Inflammatory macrophage treated with lipopolysaccharide for 1 hour (primary cell): ENCODE results near the gene ATP5PO.

Source experiments
- DNase-seq, 2 donors: peaks; one replicate each; pipeline ENCODE4 v3.0.0-alpha.2; 2020 to 2022

ATP5PO gene, protein sequence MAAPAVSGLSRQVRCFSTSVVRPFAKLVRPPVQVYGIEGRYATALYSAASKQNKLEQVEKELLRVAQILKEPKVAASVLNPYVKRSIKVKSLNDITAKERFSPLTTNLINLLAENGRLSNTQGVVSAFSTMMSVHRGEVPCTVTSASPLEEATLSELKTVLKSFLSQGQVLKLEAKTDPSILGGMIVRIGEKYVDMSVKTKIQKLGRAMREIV

DNA sequence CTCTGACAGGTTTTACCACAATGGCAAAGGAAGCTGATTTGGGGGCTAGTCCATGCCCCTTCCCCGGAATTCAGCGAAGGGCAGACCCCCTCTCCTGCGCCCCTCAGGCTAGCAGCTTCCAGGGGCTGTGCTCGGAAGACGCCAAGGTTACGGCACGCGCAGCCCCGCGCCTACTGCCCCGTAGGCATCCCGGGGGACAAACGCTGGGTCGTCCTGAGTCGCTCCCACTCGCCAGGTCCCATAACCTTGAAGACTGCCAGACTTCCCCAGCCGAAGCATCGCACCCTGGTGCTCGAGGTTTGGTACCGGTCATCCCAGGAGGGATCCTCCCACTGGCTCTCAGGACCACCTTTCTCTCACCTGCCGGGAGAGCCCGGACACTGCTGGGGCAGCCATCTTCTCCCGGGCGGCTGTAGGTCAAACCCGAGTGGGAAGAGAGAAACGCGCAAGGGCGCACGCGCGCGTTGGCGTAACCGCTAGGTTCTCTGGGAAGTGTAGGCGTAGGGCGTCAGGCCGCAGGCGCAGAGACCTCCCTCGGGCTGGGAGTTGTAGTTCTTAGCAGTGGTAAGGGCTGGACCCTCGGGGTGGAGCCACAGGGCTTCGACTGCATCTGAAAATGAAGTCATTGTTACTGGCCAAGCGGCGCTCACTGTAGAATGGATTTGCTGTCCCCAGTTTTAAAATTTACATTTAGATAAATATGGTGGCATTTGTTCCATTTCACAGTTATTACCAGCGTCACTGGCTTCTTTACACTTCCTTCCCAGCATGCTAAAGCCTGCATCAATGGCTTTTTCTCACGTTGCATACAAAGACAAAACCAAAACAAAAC is at the start of gene ATP5PO:
ATP5PO (minus strand) TSS at position 437 of the 832 bp plus-strand sequence; CDS start at position 396, 41 bp downstream.
- DNase-seq = peak; percentile 99

DNA sequence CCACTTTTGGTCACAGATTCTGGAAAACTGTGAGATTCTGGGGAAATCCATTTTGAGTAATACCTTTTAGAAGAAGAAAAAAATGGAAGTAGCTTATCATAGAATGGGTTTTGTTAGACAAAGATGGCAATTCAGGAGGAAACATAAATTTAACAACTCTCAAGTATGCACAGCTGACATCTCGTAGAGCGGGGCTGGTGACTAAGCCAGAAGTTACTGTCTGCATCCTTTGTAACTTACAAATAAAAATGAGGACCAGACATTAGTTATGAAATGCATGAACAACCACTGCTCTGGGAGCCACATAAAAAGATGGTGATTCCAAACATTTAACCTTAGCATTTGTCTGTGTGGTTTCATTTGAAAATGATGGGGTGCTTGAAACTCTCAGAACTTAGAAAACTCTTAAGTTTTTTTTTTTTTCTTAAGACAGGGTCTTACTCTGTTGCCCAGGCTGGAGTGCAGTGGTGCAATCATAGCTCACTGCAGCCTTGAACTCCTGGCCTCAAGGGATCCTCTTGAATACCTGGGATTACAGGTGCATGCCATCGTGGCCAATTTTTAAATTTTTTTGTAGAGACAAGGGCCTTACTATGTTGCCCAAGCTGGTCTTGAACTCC is 49.2 kb upstream of the ATP5PO start:
- peak in 1 of 2 donors; percentile 26 for DNase-seq

DNA sequence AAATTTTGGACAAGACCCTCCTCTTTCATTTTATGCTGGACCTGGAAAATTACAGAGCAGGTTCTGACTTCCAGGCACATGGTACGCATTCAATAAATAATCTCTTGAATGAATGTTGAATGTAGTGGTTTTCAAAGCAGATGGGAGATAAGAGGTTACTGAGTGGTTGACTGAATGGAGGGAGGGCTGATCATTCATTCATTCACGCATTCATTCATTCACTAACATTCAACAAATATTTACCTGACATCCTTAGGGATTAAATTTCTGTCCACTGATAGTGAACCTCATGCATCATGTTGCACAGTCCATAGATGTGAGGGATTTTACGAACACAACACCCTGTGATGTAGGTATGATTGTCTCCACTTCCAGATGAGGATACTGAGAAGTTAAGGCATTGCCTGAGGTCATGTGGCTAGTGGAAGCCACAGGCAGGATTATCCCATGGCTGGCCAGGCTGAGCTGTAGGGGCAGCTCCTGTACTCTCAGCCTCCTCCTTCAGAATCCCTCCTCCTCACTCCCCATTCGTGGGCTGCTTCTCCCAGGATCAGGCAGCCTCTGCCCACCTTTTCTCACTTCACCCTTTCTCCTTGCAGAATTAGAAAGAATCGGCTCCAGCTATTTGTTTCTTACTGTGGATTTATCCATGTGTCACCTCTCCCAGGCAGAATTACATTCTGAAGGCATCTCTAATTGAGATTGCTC is 48.4 kb upstream of the ATP5PO start:
- DNase-seq = no peak

DNA sequence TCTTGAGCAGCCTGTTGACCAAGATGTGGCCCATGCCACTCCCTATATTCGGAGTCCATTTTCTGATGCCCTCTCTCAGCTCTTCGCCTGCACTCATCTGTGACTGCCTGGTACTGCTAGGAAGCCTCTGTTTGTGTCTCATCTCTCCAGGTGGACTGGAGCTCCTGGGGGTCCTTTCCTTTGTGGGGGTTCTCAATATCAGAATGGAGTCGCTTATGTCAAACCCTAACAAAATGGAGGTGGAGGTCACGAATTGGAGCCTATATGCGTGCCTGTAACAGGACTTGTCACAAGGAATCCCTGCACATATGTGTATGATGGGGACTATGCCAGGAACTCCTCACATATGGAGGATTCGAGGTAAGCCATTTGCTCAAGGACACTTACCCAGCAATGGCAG is 46.7 kb upstream of the ATP5PO start:
- no peak for DNase-seq

DNA sequence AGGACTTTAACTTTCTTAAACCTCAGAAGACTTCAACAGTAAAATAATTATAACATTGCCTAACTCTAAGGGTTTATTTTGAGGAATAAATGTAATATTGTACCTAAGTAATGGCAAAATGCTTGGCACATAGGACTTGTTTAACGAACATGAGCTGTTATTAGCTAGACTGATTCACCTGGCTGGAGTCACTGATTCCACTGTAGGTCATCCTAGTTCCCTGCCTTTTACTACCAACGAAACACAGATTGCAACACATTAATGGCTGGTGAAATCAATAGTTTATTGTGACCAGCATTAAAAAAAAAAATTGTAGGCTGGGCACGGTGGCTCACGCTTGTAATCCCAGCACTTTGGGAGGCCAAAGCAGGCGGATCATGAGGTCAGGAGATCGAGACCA is 45.5 kb upstream of the ATP5PO start:
- no peak for DNase-seq

DNA sequence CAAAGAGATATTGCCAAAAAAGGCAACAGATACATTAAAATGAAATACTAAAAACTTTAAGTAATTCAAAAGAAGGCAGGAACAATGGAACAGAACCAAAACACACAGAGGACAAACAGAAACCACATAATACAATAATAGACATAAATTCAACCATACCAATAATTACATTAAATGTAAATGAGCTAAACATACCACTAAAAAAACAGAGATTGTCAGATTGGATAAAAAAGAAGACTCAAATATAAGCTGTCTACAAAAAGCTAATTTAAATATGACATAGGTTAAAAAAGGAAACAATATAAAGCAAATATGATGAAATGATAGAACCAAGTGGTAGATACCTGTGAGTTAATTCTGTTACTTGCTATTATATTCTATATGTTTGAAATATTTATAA is 44.1 kb upstream of the ATP5PO start:
- no peak for DNase-seq

DNA sequence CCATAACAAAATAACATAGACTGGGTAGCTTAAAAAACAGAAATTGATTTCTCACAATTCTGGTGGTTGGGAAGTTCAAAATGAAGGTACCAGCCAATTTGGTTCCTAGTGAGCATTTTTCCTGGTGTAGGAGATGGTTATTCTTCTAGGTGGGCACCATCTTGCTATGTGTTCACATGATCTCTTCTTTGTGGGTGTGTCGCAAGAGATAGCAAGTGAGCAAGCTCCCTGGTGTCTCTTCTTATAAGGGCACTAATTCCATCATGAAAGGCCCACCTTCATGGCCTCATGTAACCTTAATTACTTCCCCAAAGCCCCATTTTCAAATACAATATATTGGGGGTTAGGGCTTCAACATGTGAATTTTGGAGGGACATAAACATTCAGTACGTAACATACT is 38.8 kb upstream of the ATP5PO start:
- DNase-seq = no peak

DNA sequence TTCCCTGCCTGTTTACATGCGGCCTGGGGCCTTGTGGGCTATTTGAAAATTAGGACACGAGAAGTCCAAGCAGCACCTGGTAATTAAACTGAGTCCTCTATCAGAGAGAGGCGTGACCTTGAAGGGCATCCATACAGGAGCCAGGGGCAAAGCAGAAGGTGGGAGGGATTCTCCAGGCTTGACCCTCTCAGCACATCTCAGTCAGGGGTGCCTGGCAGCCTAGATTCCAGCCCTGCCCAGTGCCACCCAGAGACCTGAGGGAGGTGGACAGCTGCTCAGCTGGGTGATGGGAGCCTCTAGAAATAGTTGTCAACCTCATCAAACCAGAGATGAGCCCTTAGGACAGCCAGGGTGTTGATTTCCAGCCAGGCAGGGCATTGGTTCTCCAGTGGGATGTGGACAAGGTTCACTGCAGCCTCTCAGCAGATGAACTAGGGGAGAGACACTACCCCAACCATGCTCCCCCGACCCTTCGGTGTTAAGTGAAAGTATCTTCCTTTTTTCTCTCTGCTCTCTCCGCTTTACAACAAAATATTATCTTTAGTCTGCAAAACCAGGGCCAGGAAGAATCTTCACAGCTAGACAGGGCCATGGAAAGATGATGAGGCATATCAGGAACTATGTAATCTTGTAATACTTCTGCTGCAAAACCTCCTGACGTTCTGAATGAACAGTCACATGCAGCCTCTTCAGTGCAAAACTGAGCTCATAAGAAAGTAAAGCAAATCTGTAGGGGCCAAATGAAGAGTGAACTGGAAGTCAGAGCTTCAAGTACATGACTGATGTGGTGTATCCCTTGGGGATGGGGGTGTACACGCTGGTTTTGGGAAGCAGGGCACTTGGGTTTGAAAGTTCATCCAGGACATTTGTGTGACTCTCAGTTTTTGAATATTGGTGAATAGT is 35.9 kb upstream of the ATP5PO start:
- DNase-seq = peak; percentile 58 to 81

DNA sequence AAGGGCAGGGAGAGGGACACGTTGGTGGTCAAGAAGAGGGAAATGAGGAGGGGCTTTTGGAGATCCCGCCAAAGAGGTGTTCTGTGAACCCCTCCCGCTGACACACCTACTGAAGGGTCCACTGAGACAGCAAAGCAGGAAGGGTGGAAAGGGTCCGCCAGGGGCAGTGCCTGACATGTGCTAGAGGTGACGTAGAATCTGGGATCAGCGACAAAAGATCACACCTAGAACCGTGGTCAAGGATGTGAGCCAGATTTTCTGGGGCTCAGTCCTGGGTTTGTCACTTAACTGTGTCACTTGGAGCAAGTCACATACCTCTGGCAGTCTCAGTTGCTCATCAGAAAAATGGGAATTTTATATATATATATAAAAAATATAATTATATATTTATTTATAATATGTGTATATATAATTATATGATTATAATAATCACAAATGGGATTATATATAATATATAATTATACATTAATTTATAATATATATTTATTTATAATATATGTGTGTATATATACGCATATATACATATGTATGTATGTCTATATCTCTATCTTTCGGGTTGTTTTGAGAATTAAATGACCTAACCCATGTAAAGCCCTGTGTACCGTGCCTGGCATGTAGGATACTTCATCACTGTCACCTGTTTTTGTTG is 35.0 kb upstream of the ATP5PO start:
- no peak for DNase-seq

DNA sequence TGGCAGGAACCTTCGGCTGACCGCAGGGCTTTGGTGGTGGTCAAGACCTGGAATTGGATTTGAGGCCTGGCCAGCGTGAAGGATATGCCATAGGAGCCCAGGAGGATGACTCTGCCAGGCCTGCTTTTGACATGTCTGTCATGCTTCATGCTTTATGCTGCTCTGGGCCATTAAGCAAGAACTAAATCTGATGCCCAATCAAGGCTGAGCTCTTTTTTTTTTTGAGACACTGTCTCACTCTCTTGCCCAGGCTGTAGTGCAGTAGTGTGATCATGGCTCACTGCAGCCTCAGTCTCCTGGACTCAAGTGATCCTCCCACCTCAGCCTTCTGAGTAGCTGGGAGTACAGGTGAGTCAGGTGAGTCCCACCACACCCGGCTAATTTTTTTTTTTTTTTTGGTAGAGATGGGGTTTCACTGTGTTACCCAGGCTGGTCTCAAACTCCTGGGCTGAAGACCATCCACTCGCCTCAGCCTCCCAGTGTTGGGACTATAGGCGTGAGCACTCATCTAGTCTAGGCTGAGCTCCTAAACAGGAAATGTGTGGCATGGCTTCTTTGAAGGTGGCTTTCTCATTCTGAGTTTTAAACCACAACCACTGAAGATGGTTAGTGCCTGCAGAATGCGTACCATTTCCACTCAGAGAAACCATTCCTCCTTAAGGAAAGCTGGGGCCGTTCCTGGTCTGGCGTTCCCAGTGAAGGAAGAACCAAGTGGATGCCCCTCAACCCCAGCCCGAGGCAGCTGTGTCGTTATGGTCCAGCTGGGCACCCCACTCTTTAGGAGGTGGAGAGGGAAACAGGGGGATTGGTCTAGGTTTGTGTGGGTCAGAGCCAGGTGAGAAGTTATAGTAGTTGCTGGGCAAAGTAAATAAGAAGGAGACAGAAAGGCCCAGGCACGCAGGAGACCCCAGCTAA is 34.2 kb upstream of the ATP5PO start:
- DNase-seq = no peak

DNA sequence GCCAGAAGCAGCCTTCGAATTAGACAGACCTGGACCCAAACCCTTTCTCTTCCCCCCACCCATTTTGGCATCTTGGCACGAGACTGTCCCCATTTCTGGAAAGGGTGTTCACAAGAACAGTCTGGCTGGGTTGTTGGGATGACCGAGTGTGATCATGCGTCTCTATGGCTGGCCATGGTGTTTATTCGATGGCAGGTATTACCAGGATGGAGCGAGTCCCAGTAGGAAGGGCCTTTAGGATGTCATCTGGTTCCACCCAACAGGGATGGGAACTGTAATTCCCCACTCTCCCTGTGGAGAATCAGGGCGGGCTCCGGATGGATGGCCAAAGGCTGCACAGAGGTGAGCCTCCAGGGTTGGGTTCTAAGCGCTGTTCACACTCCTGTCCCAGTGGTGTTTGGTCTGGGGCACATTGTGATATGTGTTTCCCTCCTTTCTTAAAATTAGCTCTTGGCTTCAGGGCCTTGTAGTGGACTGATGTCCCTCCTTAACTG is 33.4 kb upstream of the ATP5PO start:
- no peak for DNase-seq

DNA sequence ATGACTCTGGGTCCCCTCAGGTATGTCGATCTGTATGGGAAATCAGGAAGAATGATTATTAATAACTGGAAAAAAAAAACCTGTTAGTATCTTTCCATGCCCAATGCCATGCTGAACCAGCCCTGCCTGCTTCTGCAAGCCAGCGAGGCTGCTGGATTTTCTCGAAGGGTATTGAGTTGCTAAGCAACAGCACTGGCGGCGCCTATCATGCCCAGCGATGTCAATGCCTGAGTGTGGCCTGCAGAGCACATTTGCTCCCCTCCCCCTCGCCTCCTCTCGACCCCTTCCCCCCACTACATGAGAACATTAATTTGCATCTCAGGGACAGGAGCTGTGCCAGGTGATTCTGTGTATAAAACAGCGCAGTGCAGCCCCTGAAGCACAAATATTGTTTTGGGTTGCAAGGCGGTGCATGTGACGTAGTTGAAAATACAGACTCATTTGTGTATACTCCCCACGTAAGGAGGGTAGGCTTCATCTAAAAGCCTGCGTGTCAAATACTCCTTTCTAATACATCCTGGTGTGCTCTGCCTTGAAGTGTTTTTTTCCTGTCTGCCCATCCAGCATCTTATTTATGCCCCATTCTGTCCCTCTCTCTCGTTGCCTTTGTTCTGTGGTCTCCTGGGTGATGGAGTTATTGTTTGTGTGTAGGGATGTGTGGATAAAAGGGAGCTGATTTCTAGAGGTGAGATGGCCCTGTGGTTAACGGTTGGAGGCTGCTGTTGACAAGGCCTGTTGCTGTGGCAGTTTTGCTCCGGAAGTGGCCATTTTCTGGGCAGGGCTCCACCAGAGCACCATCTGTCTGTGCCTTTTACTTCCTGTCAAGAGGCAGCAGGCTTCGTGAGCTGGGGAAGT is 32.7 kb upstream of the ATP5PO start:
- DNase-seq = no peak

DNA sequence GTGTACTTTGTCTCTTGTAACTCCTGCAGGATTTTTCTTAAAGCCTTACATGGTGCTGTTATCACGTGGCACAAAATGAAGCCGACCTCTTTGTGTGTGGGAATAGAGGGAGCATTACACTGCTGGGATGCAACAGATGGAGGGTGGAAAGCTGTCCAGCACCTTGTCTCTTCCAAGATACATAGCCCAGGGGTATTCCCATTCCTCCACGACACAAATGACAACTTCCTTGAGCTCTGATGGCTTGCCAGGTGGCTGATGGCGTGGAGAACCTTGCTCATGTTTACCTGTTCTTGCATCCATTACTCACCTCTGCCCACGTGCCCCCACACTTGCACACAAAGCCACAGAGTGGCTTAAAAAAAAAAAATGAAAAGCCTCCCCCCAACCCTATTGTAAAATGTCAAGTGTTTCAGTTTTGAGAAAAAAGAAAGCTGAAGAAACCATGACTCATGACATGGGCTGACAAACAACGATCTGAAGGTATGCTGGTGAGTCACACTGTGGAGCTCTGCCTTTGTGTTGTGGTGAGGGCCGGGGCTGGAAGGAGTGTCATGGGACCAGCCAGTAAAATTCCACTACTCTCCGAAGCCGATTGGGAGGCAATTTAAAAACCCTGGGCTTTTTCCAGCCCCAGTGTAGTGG is 32.0 kb upstream of the ATP5PO start:
- DNase-seq = peak; percentile 87 to 97

DNA sequence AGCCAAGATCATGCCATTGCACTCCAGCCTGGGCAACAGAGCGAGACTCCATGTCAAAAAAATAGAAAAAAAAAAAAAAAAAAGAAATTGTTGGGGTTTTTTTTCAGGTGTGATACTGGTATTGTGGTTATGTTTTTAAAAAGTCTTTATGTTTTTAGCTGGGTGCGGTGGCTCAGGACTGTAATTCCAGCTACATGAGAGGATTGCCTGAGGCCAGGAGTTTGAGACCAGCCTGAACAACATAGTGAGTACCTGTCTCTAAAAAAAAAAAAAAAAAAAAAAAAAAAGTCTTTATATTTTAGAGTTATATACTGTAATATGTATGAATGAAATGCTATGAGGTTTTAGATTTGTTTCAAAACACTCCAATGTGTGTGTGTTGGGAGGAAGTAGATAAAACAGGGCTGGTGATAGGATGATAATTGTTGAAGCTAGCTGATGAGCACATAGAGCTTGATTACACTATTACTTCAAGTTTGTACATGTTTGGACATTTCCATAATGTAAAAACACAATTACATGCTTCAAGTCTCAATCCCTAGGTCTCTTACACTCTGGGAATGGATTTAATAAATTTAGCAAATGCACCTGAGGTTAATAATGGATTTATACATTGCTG is 30.2 kb upstream of the ATP5PO start:
- DNase-seq = peak in 1 of 2 donors; percentile 65

DNA sequence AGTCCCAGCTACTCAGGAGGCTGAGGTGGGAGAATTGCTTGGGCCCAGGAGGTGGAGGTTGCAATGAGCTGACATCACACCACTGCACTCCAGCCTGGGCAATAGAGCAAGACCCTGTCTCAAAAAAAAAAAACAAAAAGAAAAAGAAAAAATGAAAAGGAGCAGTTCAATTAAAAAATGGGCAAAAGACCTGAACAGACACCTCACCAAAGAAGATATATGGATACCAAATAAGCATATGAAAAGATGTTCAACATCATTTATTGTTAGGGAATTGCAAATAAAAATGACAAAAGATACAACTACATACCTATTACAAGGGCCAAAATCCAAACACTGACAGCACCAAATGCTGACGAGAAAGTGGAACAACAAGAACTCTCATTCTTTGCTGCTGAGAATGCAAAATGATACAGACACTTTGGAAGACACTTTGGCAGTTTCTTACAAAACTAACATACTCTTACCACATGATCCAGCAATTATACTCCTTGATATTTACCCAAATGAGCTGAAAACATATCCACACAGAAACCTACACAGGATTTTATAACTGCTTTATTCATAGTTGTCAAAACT is 28.7 kb upstream of the ATP5PO start:
- DNase-seq = no peak

DNA sequence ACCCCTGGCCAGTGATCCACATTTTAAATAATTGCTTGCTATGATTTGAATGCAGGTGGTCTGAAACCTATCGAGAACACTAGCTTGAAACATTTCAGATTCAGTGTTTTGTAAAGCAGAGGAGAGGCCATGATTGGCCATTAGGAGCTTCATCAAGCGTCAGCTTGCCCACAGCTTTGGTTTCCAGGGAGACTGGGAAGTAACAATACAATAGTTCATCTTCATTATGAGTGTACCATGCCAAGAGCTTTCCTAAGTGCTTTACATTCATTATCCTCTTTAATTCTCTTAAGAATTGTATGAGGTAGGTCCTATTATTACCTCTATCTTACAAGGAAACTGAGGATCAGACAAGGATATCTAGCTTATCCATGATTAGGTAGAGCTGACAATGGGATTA is 27.7 kb upstream of the ATP5PO start:
- DNase-seq = no peak

DNA sequence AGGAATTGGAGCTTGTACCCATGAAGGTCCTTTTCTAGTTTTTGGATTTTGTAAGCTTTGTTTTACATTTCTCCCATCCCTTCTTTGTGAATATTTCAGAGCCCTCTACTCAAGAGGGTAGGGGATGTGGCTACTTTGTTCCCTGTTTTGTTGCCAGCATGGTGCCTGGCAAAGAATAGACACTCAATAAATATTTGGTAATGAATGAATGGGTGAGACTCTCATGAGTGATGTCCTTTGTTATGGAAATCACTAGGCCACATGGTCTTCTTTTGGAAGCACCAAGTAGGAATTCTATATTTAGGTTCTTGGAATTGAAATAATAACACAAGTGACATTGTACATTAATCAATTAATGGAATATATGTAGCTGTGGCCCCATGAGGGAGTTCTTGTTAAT is 26.8 kb upstream of the ATP5PO start:
- no peak for DNase-seq

DNA sequence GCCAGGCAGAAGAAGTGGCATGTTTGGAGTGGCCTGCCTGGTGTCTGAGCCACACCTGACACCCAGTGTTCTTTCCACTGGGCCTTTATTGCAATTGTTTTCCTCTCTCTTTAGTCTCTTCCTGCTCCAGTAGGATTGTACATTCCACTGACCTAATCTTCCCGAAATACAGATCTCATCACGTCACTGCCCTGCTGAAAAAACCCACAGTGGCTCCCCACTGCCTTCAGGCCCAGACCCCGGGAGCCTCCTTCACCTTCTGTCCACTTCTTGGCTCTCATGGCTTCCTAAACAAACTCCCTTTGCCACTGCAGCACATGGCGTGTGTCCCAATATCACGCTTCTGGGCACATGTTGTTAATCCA is 25.3 kb upstream of the ATP5PO start:
- DNase-seq = no peak
